Activated T-helper 2 cell treated with anti-CD3 and anti-CD28 coated beads, Interferon-gamma antibody, Interleukin-2, Interleukin-4, amounts not matched to agents 10 μg/mL and 5 μg/mL and 100 μg/mL, durations not matched to agents 14 hours and 24 hours and 36 hours (primary cell): Measurements from ENCODE around the gene ZYG11A. TPM values are rescaled to one million over a fixed set of nuclear protein-coding genes. Genes with fewer than 3 reads are reported as not detected.
A peak's percentile ranks its signal among the peaks of the same experiment; 100 is the strongest.

ENCODE experiments used
- DNase-seq: peaks from one replicate; pipeline ENCODE4 v3.0.0; 2021; ENCODE audit warnings: low spot score
- H3K27ac Mint-ChIP-seq: one replicate; pipeline ENCODE4 v1.8.0; 2021; ENCODE audit warnings: mixed read lengths
- H3K27me3 Mint-ChIP-seq: one replicate; pipeline ENCODE4 v1.8.0; 2021; ENCODE audit warnings: low read depth, mixed read lengths
- H3K36me3 Mint-ChIP-seq: one replicate; pipeline ENCODE4 v1.8.0; 2021; ENCODE audit warnings: low read depth, mixed read lengths
- H3K4me1 Mint-ChIP-seq: one replicate; pipeline ENCODE4 v1.8.0; 2021; ENCODE audit warnings: low read depth, mixed read lengths
- H3K4me3 Mint-ChIP-seq: one replicate; pipeline ENCODE4 v1.8.0; 2021; ENCODE audit warnings: low read depth, mild to moderate bottlenecking, moderate library complexity, mixed read lengths
- H3K9me3 Mint-ChIP-seq: one replicate; pipeline ENCODE4 v1.8.0; 2021; ENCODE audit warnings: mixed read lengths
- intact Hi-C: fragments of 100-400 bp; cut with micrococcal nuclease; formaldehyde crosslinking; loops from one replicate; pipeline ENCODE4 v1.15.1; 2023
- total RNA-seq: library from RNA; stranded (reverse); gene quantifications from 2 replicates; pipeline ENCODE4 v1.2.3, GENCODE V29; 2022

Gene ZYG11A
- total RNA-seq, 1 donor from 2014 or later: 0.30 TPM

DNA sequence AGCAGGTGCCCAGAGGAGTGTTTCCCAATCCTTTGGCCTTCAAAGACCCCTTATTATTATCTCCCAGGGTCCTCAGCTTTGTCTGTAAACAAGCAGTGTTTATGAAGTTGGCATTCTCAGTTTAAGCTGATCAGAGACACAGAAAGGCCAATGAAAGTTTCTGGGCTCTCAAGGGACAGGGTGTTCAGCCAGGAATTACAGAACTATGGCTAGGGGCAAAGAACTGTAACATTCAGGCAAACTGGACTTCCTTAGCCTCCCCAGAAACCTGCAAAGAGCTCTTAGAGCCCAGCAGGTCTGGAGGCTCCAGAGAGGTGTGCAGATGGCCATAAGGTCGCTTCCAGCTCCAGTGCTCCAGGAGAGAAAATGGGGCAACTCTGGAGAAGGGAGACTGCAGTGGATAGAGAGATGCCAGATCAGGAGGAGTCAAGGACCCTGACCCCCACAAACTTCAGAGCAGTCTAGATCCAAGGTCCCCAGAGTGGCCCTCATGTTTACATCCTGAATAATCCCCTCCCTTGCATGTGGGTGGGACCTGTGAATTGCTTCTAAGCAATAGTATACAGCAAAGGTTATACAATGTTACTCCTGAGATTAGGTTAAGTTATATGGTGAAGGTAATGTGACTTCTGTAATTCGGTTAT is 72.8 kb downstream of the ZYG11A start:
- Mint-ChIP-seq H3K4me3 (no peak overlapping the region), H3K27me3 (no peaks in the 10 kb centered on the region), H3K36me3 (no peaks in the 10 kb centered on the region), H3K27ac (no peak overlapping the region), H3K9me3 (no peaks in the 10 kb centered on the region), H3K4me1 (peaks cover 11% of the 10 kb centered on the region)
- DNase-seq: no peak
- intact Hi-C loops: loop anchor here (5.0 kb wide), 1 partner anchor 267 kb away; no protein-coding TSS in a partner anchor

DNA sequence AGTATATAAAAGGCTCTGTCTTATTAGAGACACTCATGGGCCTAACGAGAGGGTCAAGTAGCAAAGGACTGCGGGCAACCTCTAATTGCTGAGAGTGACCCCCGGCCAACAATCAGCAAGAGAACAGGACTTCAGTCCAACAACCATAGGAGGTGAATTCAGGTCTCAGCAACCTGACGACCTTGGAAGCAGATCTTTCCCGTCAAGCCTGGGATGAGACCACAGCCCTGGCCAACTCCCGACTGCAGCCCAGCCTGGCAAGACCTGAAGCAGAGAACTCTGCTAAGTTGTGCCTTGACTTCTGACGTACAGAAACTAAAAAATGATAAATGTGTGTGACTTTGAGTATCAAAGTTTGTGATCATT is 73.3 kb downstream of the ZYG11A start:
- Mint-ChIP-seq H3K27me3 (no peaks in the 10 kb centered on the region), H3K9me3 (no peaks in the 10 kb centered on the region), H3K4me3 (no peak overlapping the region), H3K4me1 (peaks cover 14% of the 10 kb centered on the region), H3K36me3 (no peaks in the 10 kb centered on the region), H3K27ac (no peak overlapping the region)
- intact Hi-C loops: loop anchor here (5.0 kb wide), 1 partner anchor 266 kb away; no protein-coding TSS in a partner anchor
- no peak for DNase-seq

DNA sequence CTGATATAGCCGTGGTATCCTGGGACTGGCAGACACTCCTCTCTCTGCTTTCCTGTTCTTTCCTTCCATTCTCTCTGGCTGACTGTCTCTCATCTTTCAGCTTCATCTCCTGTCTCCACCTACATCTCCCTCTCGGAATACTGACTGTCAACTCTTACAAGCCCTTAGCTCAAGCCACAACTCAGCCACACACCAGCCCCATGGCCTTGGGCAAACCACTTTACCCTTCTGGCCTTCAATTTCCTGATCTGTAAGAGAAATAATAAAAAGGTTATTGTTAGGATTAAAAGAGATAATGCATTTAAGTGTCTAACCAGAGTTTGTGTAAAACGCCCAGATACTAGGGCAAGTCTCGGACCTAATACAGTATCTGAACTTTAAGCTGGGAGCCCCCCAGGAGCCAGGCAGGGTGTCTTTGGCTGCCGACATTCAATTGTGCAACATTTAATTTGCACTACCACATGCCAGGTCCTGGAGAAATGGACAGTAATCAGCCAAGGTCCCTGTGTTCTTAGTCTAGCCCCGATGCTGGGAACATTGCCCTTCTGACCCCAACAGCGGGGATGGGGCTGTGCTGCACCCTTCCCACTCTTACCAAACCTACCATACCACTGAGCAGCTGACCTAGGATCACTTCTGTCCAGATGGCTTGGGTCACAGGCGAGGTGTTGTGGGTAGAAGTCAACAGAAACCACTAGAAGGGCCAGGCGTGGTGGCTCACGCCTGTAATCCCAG is 73.8 kb downstream of the ZYG11A start:
- H3K27ac Mint-ChIP-seq: no peak overlapping the region
- no peaks in the 10 kb centered on the region for H3K36me3 Mint-ChIP-seq
- H3K4me1 Mint-ChIP-seq: peaks cover 14% of the 10 kb centered on the region
- no peak for DNase-seq
- H3K27me3 Mint-ChIP-seq: no peaks in the 10 kb centered on the region
- intact Hi-C loops: loop anchor here (5.0 kb wide), 1 partner anchor 266 kb away; no protein-coding TSS in a partner anchor
- H3K9me3 Mint-ChIP-seq: no peaks in the 10 kb centered on the region
- H3K4me3 Mint-ChIP-seq: no peak overlapping the region

DNA sequence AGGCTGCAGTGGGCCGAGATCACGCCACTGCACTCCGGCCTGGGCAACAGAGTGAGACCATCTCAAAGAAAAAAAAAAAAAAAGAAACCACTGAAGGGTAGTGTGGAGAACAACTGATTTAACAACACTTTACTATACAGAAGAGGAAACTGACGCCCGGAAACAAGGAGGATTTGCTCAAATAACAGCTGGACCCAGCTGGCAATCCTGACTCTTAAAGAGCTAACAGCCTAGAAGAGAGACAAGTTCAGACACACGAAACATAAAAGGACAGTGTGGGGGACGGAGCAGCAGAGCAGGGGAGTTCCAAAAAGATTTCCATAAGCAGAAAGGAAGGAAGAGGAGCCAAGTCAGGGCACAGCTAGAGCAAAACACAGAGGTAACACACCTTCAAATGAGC is 74.6 kb downstream of the ZYG11A start:
- intact Hi-C loops: loop anchor here (5.0 kb wide), 1 partner anchor 265 kb away; no protein-coding TSS in a partner anchor
- DNase-seq: no peak
- Mint-ChIP-seq H3K36me3 (no peaks in the 10 kb centered on the region), H3K4me1 (peaks cover 16% of the 10 kb centered on the region), H3K27ac (no peak overlapping the region), H3K27me3 (no peaks in the 10 kb centered on the region), H3K4me3 (no peak overlapping the region), H3K9me3 (no peaks in the 10 kb centered on the region)

DNA sequence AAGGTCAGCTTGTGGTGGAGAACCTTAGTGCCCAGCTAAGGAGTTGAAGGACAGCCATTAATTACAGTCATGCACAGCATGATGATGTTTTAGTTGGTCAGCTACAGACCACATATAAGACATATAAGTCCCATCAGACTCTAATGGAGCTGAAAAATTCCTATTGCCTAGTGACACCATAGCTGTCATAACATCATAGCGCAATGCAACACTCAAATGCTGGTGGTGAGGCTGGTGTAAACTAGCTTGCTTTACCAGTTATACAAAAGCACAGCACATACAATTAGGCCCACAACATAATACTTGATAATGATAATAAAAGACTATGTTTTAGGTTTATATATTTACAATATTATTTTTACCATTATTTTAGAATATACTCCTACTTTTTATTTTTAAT is 75.0 kb downstream of the ZYG11A start:
- no peak overlapping the region for H3K27ac Mint-ChIP-seq
- peaks cover 18% of the 10 kb centered on the region for H3K4me1 Mint-ChIP-seq
- H3K9me3 Mint-ChIP-seq: no peaks in the 10 kb centered on the region
- DNase-seq: no peak
- no peaks in the 10 kb centered on the region for H3K36me3 Mint-ChIP-seq
- H3K4me3 Mint-ChIP-seq: no peak overlapping the region
- H3K27me3 Mint-ChIP-seq: no peaks in the 10 kb centered on the region
- intact Hi-C loops: loop anchor here (5.0 kb wide), 1 partner anchor 265 kb away; no protein-coding TSS in a partner anchor

DNA sequence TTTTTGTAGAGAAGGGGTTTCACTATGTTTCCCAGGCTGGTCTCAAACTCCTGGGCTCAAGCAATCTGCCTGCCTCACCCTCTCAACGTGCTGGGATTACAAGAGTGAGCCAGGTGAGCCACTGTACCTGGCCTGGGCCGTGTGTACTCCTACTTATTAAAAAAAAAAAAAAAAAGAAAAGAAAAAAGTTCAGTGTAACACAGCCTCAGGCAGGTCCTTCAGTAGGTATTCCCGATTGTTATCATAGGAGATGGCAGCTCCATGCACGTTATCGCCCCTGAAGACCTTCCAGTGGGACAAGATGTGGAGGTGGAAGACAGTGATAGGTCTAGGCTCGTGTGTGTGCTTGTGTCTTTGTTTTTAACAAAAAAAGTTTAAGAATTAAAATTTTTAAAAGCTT is 75.6 kb downstream of the ZYG11A start:
- Mint-ChIP-seq H3K4me3 (no peak overlapping the region), H3K27me3 (no peaks in the 10 kb centered on the region), H3K36me3 (no peaks in the 10 kb centered on the region), H3K27ac (no peak overlapping the region), H3K4me1 (peaks cover 19% of the 10 kb centered on the region), H3K9me3 (no peaks in the 10 kb centered on the region)
- DNase-seq: no peak
- intact Hi-C loops: loop anchor here (5.0 kb wide), 1 partner anchor 264 kb away; no protein-coding TSS in a partner anchor

DNA sequence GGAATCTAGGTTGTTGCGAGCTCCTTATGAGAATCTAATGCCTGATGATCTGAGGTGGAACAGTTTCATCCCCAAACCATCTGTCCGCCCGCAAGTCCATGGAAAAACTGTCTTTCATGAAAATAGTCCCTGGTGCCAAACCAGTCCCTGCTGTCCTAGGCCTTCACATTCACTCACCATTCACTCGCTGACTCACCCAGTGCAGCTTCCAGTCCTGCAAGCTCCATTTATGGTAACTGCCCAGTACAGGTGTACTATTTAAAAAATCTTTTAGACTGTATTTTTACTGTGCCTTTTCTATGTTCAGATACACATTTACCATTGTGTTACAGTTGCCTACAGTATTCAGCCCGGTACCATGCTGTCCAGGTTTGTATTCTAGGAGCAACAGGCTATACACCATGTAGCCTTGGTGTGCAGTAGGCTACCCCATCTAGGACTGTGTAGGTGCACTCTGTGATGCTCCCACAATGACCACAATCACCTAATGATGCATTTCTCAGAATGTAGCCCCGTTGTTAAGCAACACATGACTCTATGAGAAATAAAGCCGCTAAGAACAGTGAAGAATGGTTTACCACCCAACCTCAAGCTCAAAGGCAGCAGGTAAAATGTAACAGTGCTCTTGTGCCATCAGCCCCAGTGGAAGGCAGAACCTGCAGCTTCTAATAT is 76.6 kb downstream of the ZYG11A start:
- H3K36me3 Mint-ChIP-seq: no peaks in the 10 kb centered on the region
- no peak overlapping the region for H3K4me3 Mint-ChIP-seq
- no peak overlapping the region for H3K27ac Mint-ChIP-seq
- peaks cover 19% of the 10 kb centered on the region for H3K4me1 Mint-ChIP-seq
- no peaks in the 10 kb centered on the region for H3K27me3 Mint-ChIP-seq
- no peak for DNase-seq
- no peaks in the 10 kb centered on the region for H3K9me3 Mint-ChIP-seq
- intact Hi-C loops: loop anchor here (5.0 kb wide), 1 partner anchor 263 kb away; no protein-coding TSS in a partner anchor

DNA sequence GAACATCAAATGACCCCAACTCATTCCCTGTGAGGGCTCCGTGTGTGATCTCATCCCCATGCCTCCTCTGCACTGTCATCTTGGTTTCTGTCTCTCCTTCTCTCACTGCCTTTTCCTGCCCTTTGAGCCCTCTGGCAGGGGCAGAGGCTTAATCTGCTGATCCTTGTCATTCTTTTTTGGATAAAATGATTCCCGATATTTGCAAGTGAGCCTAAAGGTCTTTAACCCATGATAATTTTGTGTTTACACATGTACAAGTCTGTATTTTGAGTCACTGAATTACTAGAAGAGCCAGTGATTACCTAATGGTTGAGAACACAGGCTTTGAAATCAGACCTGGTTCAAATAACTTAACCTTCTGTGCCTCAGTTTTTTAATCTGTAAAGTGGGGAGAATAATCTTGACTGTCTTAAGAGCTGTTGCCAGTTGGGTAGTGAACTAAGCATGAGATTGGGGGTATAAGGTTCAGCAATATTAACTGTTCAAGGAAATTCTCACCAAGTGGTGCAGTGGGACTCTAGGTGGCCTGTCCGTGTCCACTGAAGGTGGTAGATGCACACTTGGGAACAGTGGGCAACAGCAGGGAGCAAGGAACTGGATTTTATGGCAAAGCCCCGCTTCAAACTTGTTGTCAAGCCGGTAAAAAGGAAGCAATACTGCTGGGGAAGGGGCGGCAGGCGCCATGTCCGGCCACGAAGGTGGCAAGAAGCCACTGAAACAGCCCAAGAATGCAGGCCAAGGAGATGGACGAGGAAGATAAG is 77.3 kb downstream of the ZYG11A start:
- Mint-ChIP-seq H3K27me3 (no peaks in the 10 kb centered on the region), H3K27ac (no peak overlapping the region), H3K4me3 (peak overlapping the region; percentile 65), H3K4me1 (peaks cover 19% of the 10 kb centered on the region), H3K36me3 (no peaks in the 10 kb centered on the region), H3K9me3 (no peaks in the 10 kb centered on the region)
- intact Hi-C loops: loop anchor here (5.0 to 10.0 kb wide), 3 partner anchors 75 to 262 kb away; partner anchors contain the start of gene ZYG11A
- no peak for DNase-seq

DNA sequence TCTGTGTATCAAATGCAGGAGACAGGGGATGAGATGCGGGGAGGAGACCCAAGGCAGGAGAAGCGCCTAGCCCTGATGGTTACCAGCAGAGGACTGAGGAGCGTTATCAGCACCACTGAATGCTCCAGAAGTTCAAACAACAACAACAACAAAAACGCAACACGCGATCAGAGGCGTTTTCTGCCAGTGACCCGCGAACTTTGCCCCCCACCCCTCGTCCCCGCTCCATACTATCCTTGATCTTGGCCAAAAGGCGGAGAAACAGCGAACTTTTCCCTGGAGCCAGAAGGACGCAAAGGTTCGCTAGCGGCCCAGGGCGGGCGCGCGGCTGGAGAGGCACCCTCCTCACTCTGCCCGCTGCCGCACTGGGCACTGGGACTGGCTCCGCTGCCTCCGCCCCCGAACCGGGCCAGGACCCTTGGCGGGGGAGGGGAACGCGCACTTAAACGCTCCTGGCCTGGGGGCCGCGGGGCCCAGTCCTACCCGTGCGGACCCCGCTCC is 78.3 kb downstream of the ZYG11A start:
- H3K9me3 Mint-ChIP-seq: no peaks in the 10 kb centered on the region
- peaks cover 21% of the 10 kb centered on the region for H3K4me1 Mint-ChIP-seq
- intact Hi-C loops: loop anchor here (10.0 kb wide), 2 partner anchors 76 to 216 kb away; partner anchors contain the start of gene ZYG11A
- no peak overlapping the region for H3K27ac Mint-ChIP-seq
- peak overlapping the region; percentile 84 for H3K4me3 Mint-ChIP-seq
- H3K27me3 Mint-ChIP-seq: no peaks in the 10 kb centered on the region
- H3K36me3 Mint-ChIP-seq: no peaks in the 10 kb centered on the region
- DNase-seq: no peak

DNA sequence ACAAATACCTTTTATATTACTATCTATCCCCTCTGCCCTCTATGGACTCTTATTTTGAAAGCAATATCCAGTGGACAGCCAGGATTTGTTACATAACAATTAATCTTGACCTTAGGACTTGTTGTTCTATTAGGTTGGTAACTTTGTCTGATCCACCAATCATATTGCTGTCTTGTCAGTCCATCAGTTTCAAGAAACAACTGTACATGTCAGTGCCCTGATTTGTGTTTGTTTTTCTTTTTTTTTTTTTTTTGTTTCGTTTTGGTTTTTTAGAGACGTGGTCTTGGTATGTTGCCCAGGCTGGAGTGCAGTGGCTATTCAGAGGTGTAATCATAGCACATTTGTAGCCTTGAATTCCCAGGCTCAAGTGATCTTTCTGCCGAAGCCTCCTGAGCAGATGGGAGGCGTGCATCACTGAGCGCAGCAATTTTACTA is 83.0 kb downstream of the ZYG11A start:
- H3K9me3 Mint-ChIP-seq: no peaks in the 10 kb centered on the region
- H3K36me3 Mint-ChIP-seq: peaks cover 4% of the 10 kb centered on the region
- intact Hi-C loops: loop anchor here (10.0 kb wide), 2 partner anchors 81 to 221 kb away; partner anchors contain the start of gene ZYG11A
- peak overlapping the region; percentile 69 for H3K4me3 Mint-ChIP-seq
- DNase-seq: no peak
- H3K27ac Mint-ChIP-seq: no peak overlapping the region
- H3K4me1 Mint-ChIP-seq: peaks cover 20% of the 10 kb centered on the region
- H3K27me3 Mint-ChIP-seq: no peaks in the 10 kb centered on the region

DNA sequence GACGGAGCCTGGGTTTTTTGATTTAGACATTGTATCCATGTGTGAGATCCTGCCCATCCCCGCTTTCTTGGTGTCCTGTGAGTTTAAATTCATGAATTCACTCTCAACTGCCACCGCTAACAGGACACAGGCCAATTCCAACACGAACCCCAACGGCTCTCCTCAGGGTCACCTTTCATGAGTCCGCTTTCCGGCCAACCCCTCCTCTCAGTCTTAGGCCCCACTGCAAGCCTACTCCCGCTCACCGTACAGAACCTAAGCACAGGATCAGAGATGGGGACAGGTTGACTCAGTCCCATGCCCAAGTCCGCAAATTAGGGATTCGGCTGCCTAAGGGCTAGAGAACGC is 84.3 kb downstream of the ZYG11A start:
- Mint-ChIP-seq H3K27me3 (no peaks in the 10 kb centered on the region), H3K4me1 (peaks cover 16% of the 10 kb centered on the region), H3K9me3 (no peaks in the 10 kb centered on the region), H3K27ac (no peak overlapping the region), H3K36me3 (peaks cover 4% of the 10 kb centered on the region), H3K4me3 (peak overlapping the region; percentile 91)
- no peak for DNase-seq
- intact Hi-C loops: loop anchor here (10.0 kb wide), 2 partner anchors 82 to 222 kb away; partner anchors contain the start of gene ZYG11A
